ENCODE measurements around the gene TOMM5.

The TOMM5 gene

GRCh38 chr9:37602817-37603216, 10.4 kb upstream of the TOMM5 start:
- no peak for TF ChIP-seq FOXP2 (optimal IDR thresholded peaks at IDR 0.05; ENCODE audit: borderline replicate concordance, extremely low read depth, extremely low read length, insufficient read depth)
- TF ChIP-seq TAF1 (IDR thresholded peaks at IDR 0.05; ENCODE audit: borderline replicate concordance, insufficient read depth, low read length), result no peak
- no peak for TF ChIP-seq POLR2AphosphoS5 (IDR thresholded peaks at IDR 0.05; ENCODE audit: low read depth, low read length)
- no peak for TF ChIP-seq SIN3A (IDR thresholded peaks at IDR 0.05; ENCODE audit: borderline replicate concordance, insufficient read depth, low read length)
- no peak for TF ChIP-seq REST (IDR thresholded peaks at IDR 0.05; ENCODE audit: insufficient read depth in 1 of 2, low read depth in 2 of 2, low read length in 2 of 2)

- TF ChIP-seq SIN3A (IDR thresholded peaks at IDR 0.05; ENCODE audit: borderline replicate concordance, insufficient read depth, low read length) (no peak), REST (IDR thresholded peaks at IDR 0.05; ENCODE audit: insufficient read depth in 1 of 2, low read depth in 2 of 2, low read length in 2 of 2) (no peak), FOXP2 (optimal IDR thresholded peaks at IDR 0.05; ENCODE audit: borderline replicate concordance, extremely low read depth, extremely low read length, insufficient read depth) (no peak), TAF1 (IDR thresholded peaks at IDR 0.05; ENCODE audit: borderline replicate concordance, insufficient read depth, low read length) (no peak), POLR2AphosphoS5 (IDR thresholded peaks at IDR 0.05; ENCODE audit: low read depth, low read length) (no peak)
Observed at GRCh38 chr9:37596504-37596903, 4.1 kb upstream of the TOMM5 start.

GRCh38 chr9:37593883-37594448, 1.6 kb upstream of the TOMM5 start:
- TF ChIP-seq SIN3A (IDR thresholded peaks at IDR 0.05; ENCODE audit: borderline replicate concordance, insufficient read depth, low read length) (no peak), REST (IDR thresholded peaks at IDR 0.05; ENCODE audit: insufficient read depth in 1 of 2, low read depth in 2 of 2, low read length in 2 of 2) (no peak), POLR2AphosphoS5 (IDR thresholded peaks at IDR 0.05; ENCODE audit: low read depth, low read length) (no peak), FOXP2 (optimal IDR thresholded peaks at IDR 0.05; ENCODE audit: borderline replicate concordance, extremely low read depth, extremely low read length, insufficient read depth) (no peak), TAF1 (IDR thresholded peaks at IDR 0.05; ENCODE audit: borderline replicate concordance, insufficient read depth, low read length) (no peak)

- TF ChIP-seq SIN3A (IDR thresholded peaks at IDR 0.05; ENCODE audit: borderline replicate concordance, insufficient read depth, low read length) (no peak), FOXP2 (optimal IDR thresholded peaks at IDR 0.05; ENCODE audit: borderline replicate concordance, extremely low read depth, extremely low read length, insufficient read depth) (no peak), REST (IDR thresholded peaks at IDR 0.05; ENCODE audit: insufficient read depth in 1 of 2, low read depth in 2 of 2, low read length in 2 of 2) (no peak), POLR2AphosphoS5 (IDR thresholded peaks at IDR 0.05; ENCODE audit: low read depth, low read length) (no peak), TAF1 (IDR thresholded peaks at IDR 0.05; ENCODE audit: borderline replicate concordance, insufficient read depth, low read length) (no peak)
Observed at GRCh38 chr9:37587521-37587920, 4.9 kb downstream of the TOMM5 start.

Measured in PFSK-1 (cell line).